ENCODE results near the gene ZP4. TPM values are rescaled to one million over a fixed set of nuclear protein-coding genes. Genes with fewer than 3 reads are reported as not detected.
"Not testable (repeated sequence)": the region's sequence is repeated elsewhere in the genome, so short reads cannot be mapped to it uniquely, and the experiment has no call there.

ZP4 gene
- total RNA-seq, 1 donor from 2014 or later: not detected

- no peak for DNase-seq (ENCODE audit: low read depth in 2 of 2)
Measured at GRCh38 chr1:237877631-237878030, 13.1 kb downstream of the ZP4 start.

GRCh38 chr1:237875291-237875690 lies 15.4 kb downstream of the ZP4 start:
- DNase-seq (ENCODE audit: low read depth in 2 of 2): no peak

GRCh38 chr1:237873487-237874211 lies 17.1 kb downstream of the ZP4 start:
- no peak for DNase-seq (ENCODE audit: low read depth in 2 of 2)

- DNase-seq (ENCODE audit: low read depth in 2 of 2): no peak
Measured at GRCh38 chr1:237868817-237869600, 21.7 kb downstream of the ZP4 start.

- DNase-seq (ENCODE audit: low read depth in 2 of 2): no peak
Measured at GRCh38 chr1:237867380-237867888, 23.3 kb downstream of the ZP4 start.

- no peak for DNase-seq (ENCODE audit: low read depth in 2 of 2)
Measured at GRCh38 chr1:237864338-237865244, 26.1 kb downstream of the ZP4 start.

GRCh38 chr1:237863234-237863633 lies 27.5 kb downstream of the ZP4 start:
- no peak for DNase-seq (ENCODE audit: low read depth in 2 of 2)

GRCh38 chr1:237861944-237862343 lies 28.8 kb downstream of the ZP4 start:
- no peak for DNase-seq (ENCODE audit: low read depth in 2 of 2)

GRCh38 chr1:237858992-237859391 lies 31.7 kb downstream of the ZP4 start:
- no peak for DNase-seq (ENCODE audit: low read depth in 2 of 2)

GRCh38 chr1:237857455-237857854 lies 33.3 kb downstream of the ZP4 start:
- no peak for DNase-seq (ENCODE audit: low read depth in 2 of 2)

- no peak for DNase-seq (ENCODE audit: low read depth in 2 of 2)
Measured at GRCh38 chr1:237852342-237852741, 38.4 kb downstream of the ZP4 start.

GRCh38 chr1:237851210-237851845 lies 39.4 kb downstream of the ZP4 start:
- DNase-seq (ENCODE audit: low read depth in 2 of 2): no peak

GRCh38 chr1:237843516-237843915 lies 47.2 kb downstream of the ZP4 start:
- not testable (repeated sequence) for DNase-seq (ENCODE audit: low read depth in 2 of 2)

- DNase-seq (ENCODE audit: low read depth in 2 of 2): no peak
Measured at GRCh38 chr1:237841485-237841884, 49.2 kb downstream of the ZP4 start.

GRCh38 chr1:237838904-237839534 lies 51.7 kb downstream of the ZP4 start:
- no peak for DNase-seq (ENCODE audit: low read depth in 2 of 2)

GRCh38 chr1:237838320-237838719 lies 52.4 kb downstream of the ZP4 start:
- no peak for DNase-seq (ENCODE audit: low read depth in 2 of 2)

GRCh38 chr1:237834461-237834860 lies 56.3 kb downstream of the ZP4 start:
- no peak for DNase-seq (ENCODE audit: low read depth in 2 of 2)

- DNase-seq (ENCODE audit: low read depth in 2 of 2): no peak
Measured at GRCh38 chr1:237834048-237834447, 56.7 kb downstream of the ZP4 start.

GRCh38 chr1:237832858-237833257 lies 57.9 kb downstream of the ZP4 start:
- no peak for DNase-seq (ENCODE audit: low read depth in 2 of 2)
